GM18870 (cell line): ENCODE measurements around the gene OR9A4.

Experiments used
- ATAC-seq: cut with Tn5 transposase; IDR thresholded peaks from one replicate; pipeline ENCODE4 v1.9.1; 2021; ENCODE audit warnings: moderate library complexity; ENCODE audit not compliant: unreplicated experiment

The OR9A4 gene

GRCh38 chr7:141945356-141945755 is 29.2 kb downstream of the OR9A4 start:
- no peak for ATAC-seq

- no peak for ATAC-seq
Measured at GRCh38 chr7:141946796-141947195, 30.6 kb downstream of the OR9A4 start, which contains the start of gene CLEC5A. Gene CLEC5A, minus strand, starts transcription at chr7:141946974. Its CDS starts 682 bp downstream, at chr7:141946292.

- ATAC-seq: no peak
Measured at GRCh38 chr7:141949021-141949420, 32.8 kb downstream of the OR9A4 start.

- no peak for ATAC-seq
Measured at GRCh38 chr7:141949451-141949850, 33.3 kb downstream of the OR9A4 start.

- ATAC-seq: no peak
Measured at GRCh38 chr7:141949911-141950310, 33.7 kb downstream of the OR9A4 start.

- ATAC-seq: no peak
Measured at GRCh38 chr7:141950806-141951205, 34.6 kb downstream of the OR9A4 start.

- no peak for ATAC-seq
Measured at GRCh38 chr7:141952461-141952860, 36.3 kb downstream of the OR9A4 start.

GRCh38 chr7:141954334-141954733 is 38.1 kb downstream of the OR9A4 start:
- ATAC-seq: no peak

GRCh38 chr7:141956084-141956483 is 39.9 kb downstream of the OR9A4 start:
- ATAC-seq: no peak

- peak; percentile 81 for ATAC-seq
Measured at GRCh38 chr7:141960687-141961422, 44.7 kb downstream of the OR9A4 start.
